ENCODE data around the gene TMPRSS7.

GRCh38 chr3:112121577-112122547 is 87.3 kb downstream of the TMPRSS7 start:
- TF ChIP-seq CTCF (conservative IDR thresholded peaks at IDR 0.05; ENCODE audit: low read depth in 2 of 2) (no peak), EZH2phosphoT487 (IDR thresholded peaks at IDR 0.05; ENCODE audit: unreplicated experiment) (no peak)

Measured in GM23338 (cell line).